GM12872 (cell line): Measurements from ENCODE around the gene ZNF579.

ENCODE experiments used
- TF ChIP-seq, protein P1 (sequence below): IDR thresholded peaks from 3 replicates; pipeline ENCODE4 v1.5.1; 2011; ENCODE audit warnings: low read depth, mild to moderate bottlenecking, low read length, moderate library complexity; ENCODE audit not compliant: insufficient read depth

The ZNF579 gene

DNA sequence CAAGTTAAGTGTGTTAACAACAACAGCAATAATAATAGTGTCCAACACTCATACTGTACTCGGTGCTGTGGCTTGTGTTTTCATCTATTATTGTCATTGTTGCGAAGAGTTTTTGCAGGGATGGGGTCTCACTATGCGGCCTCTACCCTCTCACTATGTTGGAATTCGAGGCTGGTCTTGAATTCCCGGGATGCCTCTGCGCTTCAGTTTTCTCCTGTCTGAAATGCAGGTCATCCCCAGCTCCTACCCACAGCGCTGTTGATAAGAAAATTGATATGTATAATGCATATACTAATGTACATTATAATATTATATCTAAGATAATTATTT lies 30.4 kb downstream of the ZNF579 start:
- TF ChIP-seq, protein P1, sequence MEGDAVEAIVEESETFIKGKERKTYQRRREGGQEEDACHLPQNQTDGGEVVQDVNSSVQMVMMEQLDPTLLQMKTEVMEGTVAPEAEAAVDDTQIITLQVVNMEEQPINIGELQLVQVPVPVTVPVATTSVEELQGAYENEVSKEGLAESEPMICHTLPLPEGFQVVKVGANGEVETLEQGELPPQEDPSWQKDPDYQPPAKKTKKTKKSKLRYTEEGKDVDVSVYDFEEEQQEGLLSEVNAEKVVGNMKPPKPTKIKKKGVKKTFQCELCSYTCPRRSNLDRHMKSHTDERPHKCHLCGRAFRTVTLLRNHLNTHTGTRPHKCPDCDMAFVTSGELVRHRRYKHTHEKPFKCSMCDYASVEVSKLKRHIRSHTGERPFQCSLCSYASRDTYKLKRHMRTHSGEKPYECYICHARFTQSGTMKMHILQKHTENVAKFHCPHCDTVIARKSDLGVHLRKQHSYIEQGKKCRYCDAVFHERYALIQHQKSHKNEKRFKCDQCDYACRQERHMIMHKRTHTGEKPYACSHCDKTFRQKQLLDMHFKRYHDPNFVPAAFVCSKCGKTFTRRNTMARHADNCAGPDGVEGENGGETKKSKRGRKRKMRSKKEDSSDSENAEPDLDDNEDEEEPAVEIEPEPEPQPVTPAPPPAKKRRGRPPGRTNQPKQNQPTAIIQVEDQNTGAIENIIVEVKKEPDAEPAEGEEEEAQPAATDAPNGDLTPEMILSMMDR = no peak

DNA sequence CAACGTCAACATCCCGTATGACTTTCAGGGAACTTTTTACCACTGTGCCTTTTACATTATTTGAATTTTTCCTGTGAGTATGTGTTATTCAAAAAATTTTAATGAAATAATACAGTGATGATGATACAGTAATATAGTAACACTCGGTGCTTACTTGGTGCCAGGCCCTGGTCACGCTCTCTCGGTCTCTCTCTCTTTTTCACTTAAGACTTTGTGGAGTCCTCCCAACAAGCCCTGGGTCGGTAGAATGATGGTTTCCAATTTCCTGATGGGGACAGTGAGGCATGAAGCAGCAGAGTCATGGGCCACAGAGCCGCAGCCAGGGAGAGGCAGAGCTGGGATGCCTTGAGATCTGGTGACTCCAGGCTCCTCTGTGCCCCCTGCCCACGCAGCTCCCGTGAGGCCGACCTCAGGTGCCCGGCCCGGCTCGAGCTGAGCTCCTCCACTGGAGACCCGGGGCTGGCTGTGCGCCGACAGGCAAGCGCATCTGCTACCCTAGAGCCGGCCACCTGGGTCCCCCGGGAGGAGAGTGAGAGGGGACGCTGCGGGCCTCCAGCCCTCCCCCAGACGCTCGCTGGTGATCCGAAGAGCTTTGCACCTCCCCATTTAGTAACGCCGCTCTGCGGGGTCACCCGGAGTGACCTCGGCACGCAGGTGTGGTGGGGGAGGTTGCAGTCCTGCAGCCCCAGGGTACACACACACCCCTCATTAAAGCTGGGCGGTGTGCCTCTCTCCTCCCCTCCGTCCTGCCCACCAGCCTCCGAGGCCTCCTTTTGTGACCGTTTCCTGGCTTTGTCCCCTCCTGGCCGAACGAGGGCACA lies 30.9 kb downstream of the ZNF579 start:
- TF ChIP-seq, protein P1 = no peak

DNA sequence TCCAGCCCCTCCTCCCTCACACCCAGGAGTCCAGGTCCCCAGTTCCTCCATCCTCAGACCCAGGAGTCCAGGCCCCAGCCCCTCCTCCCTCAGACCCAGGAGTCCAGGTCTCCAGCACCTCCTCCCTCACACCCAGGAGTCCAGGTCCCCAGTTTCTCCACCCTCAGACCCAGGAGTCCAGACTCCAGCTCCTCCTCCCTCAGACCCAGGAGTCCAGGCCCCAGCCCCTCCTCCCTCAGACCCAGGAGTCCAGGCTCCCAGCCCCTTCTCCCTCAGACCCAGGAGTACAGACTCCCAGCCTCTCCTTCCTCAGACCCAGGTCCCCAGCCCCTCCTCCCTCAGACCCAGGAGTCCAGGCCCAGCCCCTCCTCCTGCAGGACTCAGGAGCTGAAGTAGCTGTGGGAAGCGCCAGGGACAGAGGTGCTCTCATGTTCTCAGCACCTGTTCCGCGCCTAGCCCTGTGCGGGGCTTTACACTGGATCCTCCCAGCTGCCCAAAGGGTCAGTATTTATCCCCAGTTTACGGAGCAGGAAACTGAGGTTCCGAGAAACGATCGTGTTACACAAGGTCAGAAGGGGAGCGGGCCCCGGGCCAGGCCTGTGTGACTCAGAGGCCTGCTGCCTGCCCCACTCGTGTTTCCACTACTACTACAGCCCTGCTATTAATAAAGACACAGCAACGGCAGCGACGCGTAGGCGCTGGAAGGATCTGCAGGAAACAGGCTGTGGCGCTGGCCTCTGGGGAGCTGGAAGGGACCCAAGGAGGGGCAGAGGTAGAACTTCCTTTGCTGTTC lies 33.6 kb downstream of the ZNF579 start:
- TF ChIP-seq, protein P1 = no peak

DNA sequence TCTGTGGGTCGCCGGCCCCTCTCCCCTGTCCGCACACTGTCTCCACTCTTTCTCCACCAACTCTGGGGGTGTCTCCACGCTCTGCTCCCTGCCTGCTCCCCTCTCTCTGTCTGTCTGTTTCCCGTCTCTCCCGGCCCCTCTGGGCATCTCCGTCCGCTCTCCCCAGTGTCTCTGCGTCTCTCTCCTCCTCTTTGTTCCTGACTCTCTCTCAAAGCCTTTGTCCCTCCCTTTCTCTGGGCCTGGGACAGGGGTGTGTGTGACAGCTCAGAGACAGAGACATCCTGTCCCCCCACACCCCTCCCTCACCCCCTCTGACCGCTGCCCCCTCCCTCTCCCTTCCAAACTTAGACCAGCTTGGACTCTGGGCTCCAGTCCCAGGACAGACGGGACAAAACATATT lies 34.6 kb downstream of the ZNF579 start:
- TF ChIP-seq, protein P1 = no peak

DNA sequence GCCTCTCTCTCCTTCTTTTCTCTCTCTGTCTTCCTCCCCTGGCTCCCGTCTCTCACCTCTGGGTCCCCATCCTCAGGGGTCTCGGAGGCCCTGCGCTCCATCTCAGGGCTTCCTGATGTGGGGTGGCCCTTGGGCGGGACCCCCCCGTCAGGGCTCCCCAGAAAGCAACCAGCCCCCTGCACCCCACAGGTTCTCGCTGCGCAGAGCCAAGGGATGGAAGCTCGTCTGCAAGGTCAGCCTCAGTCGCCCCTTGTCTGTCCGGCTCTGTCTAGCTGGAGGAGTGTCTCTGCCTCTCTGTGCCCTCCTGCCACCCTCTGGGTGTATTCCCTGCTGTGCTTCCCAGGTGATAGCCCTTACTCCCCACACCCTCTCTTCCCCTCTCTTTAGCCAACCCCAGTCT lies 35.2 kb downstream of the ZNF579 start, which contains the start of gene SBK3:
Gene SBK3, minus strand, starts transcription at position 101 of the 400 bp plus-strand sequence. Its CDS starts 0 bp downstream, at position 101.
- TF ChIP-seq, protein P1 = no peak

DNA sequence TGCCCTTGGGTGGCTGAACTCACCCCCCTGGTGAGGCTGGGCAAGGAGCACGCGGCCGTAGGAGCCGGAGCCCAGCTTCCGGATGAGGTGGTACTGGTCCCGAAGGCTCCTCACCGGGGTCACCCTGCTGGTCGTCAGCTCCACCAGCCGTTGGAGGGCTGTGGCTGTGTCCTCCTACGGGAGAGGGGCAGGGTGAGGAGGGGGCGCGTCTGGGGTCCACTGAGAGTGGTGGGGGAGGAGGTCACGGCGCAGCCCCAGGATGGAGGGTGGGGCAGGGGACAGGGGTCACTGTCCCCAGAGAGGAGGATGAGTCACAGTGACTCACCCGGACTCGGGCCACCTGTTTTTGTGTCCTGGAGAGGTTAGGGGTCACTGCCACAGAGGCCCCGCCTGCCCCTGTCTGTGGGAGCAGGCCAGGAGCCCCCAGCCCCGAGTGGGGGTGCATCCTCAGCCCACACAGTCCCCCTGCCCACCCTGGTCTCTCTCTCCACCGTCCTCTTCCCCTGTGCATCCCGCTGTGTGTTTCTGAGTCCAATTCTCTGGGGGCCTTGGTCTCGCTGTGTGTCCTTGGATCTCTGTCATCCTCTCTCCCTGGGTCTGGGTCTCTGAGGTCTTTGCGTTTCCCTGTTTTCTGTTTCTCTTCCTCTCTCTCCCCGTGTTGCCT lies 35.7 kb downstream of the ZNF579 start:
- TF ChIP-seq, protein P1 = no peak

DNA sequence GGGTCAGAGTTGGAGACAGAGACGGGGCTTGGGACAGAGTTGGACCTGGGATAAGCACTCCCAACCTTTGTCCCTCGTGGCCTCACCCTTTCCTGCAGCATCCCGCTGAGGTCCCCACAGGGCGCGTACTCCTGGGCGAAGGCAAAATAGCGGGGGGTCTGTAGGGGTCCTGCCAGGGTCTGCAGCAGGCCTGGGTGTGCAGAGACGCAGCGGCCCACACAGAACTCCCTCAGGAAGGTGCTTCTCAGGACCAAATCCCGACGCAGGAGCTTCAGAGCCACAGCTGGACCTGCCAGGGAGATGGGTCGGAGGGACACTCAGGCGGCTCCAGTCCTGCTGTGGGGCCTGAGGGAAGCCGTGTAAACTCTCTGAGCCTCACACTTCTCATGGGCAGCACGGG lies 36.6 kb downstream of the ZNF579 start:
- TF ChIP-seq, protein P1 = no peak
